GM10847 (cell line): Measurements from ENCODE around the gene ARHGAP42.

ENCODE experiments used
- POLR2A ChIP-seq: IDR thresholded peaks from 2 replicates; pipeline ENCODE4 v1.6.1; 2011; ENCODE audit not compliant: insufficient read length; ENCODE audit errors: extremely low read depth

Gene ARHGAP42

DNA sequence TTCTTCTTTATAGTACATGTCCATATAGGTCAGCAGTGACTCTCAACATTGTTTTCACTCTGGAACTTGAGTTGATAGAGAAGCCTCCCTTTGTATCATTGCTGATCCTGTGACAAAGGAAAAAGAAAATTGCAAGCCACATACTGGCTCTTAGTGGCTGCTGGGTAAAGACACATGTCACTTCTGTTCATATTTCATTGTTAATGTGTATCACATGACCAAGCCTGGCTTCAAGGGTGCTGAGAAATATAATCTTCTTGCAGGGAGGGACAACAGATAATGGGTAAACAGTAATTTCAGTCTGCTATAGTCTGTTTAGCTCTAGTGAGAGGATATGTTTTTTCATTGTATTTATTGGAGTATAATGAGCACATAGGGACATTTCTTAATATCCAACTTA, 269.3 kb downstream of the ARHGAP42 start:
- no peak for TF ChIP-seq POLR2A

DNA sequence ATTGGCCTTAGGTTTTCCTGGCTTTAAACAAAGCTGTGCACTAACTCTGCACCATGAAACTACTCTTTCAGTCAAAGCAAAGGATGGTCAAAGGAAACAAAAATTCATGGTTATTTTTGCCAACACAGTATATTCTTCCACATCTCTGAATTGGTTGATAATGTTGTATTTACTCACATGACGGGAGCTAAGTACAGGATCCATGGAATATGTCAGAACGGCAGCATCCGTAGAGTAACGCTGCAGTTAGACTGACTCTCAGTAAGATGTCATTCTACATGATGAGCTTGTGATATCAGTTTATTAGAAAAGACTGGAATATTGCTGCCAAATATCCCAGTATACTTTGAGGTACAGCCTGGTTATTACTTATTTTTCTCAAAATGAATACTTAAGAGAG, 270.4 kb downstream of the ARHGAP42 start:
- TF ChIP-seq POLR2A = no peak

DNA sequence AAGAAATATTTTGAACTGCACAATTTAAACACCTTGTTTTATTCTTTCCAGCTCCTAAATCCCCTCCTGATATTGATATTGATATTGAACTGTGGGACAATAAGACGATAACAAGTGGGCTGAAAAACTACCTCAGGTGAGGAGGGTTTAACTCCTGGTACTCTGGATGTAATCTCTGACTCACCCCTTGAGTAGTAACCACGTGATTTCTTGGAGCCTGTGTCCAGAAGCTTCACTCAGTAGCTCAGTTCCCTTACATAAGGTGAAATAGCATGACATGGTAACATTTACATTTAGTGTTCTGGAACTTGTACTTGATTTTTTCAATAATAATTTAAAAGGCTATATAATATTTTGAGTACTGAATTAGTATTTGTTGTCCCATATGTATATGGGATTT, 274.5 kb downstream of the ARHGAP42 start:
- TF ChIP-seq POLR2A = no peak

DNA sequence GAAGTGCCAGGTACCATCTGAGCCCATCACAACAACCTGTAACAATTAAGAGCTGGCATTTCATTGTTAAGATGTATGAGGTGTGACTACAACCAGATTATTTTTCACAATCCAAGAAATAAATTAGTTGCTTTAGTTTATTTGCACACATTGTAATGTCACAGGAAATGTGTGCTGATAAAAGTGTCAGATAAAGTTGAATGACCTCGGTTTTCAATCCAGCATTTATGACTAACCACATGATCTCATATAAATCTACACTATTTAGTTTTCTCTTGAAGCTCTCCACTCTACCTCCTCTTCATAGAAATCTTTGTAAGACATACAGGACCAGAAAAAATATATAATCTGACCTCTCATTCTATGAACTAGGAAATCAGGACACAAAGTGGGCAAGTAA, 276.3 kb downstream of the ARHGAP42 start:
- no peak for TF ChIP-seq POLR2A

DNA sequence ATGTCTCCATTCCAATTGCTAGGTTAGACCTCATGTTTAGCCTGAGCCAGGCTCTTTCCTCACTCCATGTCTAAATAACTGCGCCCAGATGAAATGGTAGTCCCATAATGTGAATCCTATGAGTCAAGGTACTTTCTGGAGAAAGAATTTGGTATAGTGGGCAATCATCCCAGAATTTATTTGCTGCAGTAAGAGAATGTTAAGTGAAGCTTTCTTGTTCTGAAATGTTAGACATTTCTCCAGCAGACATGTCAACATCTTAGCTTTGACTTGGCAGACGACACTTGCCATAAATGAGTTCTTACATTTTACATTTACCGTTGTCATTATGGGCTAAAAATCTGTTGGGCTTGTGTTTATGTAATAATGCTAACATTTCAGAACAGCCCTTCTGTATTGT, 277.3 kb downstream of the ARHGAP42 start:
- TF ChIP-seq POLR2A = no peak

DNA sequence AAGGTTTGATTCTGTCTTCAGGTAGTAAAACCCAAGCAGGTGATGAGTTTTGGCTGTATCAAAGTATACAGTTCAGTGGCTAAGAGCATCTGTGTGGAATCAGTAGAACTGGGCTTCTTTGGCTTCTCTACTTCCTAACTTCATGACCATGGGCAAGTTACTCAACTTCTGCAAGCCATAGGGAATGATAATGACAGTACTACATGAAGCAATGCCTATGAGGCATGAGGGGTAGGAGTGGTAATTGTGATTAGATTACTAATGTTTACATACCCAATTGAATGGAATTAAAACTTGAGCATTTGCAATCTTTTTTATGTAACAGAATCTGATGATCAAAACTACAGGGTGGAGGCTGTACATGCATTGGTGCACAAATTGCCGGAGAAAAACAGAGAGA, 278.3 kb downstream of the ARHGAP42 start:
- no peak for TF ChIP-seq POLR2A

DNA sequence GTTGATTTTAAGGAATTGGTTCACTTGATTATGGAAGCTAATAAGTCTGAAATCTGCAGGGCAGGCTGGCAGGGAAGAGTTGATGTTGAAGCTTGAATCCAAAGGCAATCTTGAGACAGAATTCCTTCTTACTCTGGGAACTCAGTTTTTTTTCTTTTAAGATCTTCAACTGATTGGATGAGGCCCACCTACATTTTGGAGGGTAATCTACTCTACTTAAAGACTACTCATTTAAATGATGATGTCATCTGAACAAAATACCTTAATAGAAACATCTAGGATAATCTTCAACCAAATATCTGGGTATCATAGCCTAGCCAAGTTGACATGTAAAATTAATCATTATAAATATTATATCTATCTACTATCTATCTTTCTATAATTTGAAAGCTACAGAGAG, 279.3 kb downstream of the ARHGAP42 start:
- no peak for TF ChIP-seq POLR2A

DNA sequence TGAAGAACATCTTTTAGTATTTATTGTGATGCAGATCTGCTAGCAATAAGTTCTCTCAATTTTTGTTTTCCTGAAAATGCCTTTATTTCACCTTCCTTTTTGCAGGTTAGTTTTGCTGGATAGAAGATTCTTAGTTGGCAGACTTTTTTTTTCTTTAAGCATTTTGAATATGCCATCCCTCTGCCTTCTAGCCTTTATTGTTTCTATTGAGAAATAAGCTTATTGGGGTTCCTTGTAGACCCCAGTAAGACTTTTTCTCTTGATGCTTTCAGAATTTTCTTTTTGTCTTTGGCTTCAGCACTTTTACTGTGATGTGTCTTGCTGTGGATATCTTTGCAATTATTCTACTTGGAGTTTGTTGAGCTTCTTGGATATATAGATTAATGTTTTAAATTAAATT, 281.9 kb downstream of the ARHGAP42 start:
- no peak for TF ChIP-seq POLR2A

DNA sequence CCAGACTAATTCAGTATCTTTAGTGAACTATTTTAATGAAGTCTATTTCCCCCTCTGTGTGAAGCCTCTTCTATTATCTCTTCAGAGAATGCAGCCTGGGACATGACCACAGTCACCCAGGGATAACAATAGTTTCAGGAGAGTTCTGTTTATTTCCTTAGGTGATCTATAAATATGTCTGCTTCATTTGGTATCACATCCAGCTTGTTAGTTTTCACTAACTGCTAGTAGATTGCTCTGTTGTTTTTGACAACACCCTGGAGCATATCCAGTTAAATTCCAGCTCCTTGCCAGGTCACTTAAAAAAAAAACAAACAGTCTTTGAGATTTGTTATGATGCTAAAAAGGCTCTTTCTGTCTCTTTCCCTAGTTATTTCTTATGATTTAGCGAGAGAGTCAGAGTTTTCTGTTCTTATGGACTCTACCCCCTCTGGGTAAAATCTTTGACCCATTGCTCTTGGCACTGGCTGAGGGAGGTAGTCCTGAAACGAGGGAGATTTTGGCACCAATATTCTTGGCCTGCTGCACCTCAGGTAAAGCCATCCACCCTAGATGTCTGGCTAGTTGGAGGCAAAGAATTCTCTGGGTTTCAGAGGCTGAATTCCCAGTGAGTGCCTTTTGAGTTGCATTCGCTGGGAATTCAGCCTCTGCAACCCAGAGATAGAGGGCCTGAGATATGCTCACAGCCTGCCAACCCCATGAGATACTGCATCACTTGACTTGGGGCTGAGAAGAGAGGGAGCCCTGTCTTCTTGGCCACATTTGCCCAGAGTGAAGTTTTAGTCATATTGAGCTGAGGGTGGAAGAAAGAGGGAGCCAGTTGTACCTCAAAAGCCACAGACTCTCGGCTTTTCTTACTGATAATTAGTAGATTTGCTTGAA, 283.4 kb downstream of the ARHGAP42 start:
- no peak for TF ChIP-seq POLR2A

DNA sequence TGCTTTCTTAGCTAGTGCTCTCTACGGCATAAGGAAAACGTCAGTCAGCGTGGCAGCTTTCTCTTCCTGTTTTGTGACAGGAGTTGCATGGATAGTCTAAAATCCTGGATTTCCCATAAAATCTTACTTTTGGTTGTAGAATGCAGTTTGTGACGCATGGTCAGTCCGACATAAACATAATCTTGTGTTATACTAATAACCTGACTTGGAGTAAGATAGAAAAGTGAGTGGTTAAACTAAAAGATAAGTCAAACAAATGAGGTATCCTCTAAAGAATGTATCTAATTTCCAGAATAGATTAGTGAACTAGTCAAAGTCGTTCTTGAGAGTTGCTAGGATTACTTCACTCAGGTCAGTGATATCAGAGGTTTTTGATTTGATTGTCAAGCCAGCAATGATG, 285.0 kb downstream of the ARHGAP42 start:
- no peak for TF ChIP-seq POLR2A

DNA sequence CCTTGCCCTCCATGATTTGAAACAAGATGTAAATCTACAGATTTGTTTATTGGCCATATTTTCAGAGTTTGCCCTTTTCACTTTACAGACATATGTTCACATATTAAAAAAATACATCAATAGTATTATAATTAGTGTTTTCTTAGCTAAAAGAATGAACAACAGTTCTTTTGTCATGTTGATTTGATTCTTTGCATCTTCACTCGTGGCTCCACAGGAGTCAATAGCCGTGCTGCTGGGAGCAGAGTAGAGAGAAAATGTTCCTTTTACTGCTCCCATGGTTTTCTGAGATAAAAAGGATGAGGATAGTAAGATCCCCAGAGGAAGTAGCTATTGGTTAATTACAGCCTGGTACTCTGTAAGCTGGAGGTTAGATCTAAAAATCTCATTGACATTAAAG, 291.4 kb downstream of the ARHGAP42 start:
- TF ChIP-seq POLR2A = no peak

DNA sequence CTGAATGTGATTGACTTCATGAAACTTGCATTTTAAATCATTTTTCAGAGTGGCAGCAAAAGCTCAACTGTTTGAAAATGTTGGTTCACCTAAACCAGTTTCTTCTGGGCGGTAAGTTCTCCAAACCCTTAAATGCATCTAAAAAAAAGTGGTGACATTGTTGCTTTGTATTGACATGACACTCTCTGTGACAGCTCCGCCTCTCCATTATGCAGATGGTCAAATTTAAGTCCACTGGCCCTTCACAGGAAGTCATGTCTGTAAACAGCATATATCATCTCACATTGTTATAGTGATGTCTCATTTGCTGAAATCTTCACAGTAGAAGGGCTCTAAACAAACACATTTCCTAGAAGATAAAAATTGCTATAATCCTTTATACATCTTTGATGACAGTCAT, 291.9 kb downstream of the ARHGAP42 start:
- no peak for TF ChIP-seq POLR2A

DNA sequence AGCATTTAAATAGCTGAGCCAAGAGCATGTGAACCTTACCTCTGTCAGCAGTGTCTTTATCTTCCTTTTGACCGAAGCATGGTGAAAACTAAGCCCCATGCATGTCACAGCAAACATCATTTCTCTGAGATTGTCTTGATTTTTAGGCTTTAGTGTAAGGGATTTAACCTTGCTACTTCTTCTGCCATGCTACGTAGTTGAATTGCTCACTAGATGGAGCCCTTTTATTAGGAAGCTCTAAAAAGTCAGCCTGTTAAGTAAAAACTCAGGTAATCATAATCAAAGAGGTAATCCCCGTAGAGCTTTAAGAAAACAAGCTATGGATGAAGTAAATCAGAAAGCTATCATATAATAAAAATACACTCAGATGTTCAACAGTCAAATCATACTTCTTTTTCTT, 293.1 kb downstream of the ARHGAP42 start:
- no peak for TF ChIP-seq POLR2A

DNA sequence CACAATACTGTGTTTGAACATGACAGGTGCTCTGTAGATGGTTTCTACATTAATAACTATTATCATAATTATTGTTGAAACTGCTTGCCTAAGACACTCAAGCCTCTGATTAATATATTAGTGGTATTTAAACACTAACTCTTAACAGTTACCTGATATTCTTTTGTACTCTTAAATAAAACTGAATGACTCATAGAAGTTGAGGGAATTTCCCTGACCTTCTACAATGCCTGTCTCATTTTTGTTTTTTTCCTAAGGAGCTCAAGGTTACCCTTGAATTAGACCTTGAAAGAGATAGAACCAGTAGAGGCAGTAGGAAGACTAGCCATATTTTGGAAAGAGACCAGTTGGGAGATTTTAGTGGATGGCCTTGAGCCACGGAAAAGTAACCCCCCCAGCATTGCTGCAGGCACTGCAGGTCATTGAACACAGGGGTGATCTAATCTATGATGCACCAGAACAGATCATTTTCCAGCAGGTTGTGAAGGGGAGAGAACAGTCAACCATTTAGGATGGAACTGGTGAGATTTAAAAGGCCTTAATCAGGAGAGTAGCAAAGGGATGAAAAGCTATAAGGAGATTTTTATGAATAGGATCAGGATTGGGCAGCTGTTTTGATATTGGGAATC, 294.2 kb downstream of the ARHGAP42 start:
- TF ChIP-seq POLR2A = no peak

DNA sequence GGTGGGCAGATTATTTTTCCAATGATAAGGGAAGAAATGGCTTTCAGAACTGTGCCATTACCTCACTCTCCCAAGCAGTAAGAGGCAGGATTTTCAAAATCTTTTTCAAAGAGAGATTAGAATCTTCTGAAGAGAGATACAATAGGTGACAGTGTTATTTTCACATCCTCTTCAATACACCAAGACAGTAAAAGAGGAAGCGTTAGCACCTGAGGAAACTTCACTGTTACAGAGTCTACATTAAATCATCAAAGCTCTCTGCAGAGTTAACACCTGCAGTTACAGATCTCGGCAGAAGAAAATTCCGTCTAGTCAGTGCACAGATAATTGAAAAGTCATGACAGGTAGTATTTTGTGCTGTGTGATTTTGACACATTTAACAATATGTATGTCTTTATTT, 297.6 kb downstream of the ARHGAP42 start:
- TF ChIP-seq POLR2A = no peak

DNA sequence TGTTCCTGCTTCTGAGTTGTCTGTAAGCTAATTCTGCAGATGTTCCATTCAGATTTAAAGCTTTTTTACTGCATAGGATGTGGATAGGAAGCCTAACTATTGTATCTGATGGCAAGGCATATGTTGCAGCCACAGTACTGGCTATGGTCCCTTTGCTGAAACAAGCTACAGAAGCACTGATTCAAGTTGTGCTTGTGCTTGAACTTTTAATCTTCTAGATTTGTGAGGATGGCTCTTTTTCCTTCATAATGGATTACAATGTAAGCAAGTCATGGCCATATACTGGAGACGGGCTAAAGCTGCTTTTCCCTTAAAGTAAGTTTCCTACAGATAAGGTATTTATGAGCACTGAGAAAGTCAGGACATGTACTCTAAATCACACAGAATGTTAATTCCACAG, 303.8 kb downstream of the ARHGAP42 start:
- no peak for TF ChIP-seq POLR2A

DNA sequence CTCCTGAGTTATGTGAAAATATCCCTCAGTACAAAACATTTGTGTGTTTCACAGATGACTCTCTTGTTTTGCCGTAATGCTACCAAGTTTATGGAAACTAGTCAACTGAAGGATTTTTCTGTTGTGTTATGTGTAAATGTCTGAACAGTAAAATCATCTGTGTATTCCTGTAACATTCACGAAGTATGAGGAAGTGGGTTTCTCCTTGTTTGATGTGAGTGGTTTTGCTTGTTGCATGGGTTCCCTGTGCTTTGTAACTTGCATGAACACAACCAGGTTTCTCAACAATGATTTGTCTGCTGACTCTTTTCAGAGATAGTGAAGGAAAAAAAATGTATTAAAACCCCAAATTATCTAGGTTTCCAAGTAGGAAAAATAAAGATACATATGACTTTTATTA, 304.5 kb downstream of the ARHGAP42 start:
- no peak for TF ChIP-seq POLR2A

DNA sequence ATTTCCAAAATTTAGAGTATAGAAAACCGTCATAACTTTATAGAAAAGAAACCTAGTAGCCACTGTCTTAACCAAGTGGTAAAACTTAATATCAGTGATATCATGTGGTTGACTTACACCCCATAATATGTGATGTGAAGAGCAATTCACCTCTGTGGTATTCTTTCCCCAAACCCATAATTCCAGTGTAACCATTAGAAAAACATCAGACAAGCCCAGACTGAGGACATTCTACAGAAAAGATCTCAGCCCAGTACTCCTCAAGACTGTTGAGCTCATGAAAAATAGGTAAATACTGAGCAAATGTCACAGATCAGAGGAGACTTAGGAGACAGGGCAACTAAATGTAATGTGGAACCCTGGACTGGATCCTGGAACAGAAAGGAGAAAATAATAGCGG, 307.9 kb downstream of the ARHGAP42 start:
- TF ChIP-seq POLR2A = no peak

DNA sequence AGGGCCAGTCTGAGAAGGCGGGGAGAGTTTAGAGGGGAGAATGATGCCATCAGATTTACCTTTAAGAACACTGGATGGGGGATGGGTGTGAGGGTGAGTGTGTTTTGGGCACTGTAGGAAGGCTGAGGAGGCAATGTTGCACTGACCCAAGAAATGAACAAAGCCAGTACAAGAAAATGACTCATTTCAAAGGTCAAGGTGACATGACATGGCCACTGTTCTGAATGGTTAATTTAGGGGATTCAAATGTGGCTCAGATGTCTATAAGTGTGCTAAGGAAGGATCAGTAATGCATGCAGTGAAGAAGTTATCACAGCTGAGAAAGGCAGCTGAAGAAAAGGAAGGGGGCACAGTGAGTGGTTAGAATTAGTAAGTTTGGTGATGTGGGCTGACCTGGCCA, 312.7 kb downstream of the ARHGAP42 start:
- no peak for TF ChIP-seq POLR2A
